ENCODE results near the gene PER1.

The PER1 gene

GRCh38 chr17:8153525-8153956 lies 1.3 kb upstream of the PER1 start:
- no peak for DNase-seq

DNA sequence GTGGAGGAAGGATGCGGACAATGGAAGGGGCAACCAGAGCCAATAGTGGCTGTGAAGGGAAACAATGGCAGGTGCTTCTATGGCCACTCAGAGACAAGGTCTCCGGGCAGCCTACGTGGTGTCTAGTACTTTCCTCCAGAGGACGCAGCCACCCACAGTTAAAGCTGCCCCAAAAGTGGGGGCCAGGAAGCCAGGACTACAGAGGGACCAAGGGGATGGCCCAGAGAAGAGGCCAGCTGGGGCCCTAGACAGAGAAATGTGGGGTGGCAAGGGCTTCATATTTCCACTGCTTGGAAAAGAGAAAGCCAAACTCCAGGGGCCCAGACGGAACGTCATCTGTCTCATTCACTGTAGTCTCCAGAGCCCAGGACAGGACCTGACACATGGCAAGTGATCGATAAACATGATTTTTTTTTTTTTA lies 837 bp upstream of the PER1 start:
- DNase-seq = no peak

GRCh38 chr17:8151641-8152111 lies 528 bp downstream of the PER1 start:
- DNase-seq = no peak

DNA sequence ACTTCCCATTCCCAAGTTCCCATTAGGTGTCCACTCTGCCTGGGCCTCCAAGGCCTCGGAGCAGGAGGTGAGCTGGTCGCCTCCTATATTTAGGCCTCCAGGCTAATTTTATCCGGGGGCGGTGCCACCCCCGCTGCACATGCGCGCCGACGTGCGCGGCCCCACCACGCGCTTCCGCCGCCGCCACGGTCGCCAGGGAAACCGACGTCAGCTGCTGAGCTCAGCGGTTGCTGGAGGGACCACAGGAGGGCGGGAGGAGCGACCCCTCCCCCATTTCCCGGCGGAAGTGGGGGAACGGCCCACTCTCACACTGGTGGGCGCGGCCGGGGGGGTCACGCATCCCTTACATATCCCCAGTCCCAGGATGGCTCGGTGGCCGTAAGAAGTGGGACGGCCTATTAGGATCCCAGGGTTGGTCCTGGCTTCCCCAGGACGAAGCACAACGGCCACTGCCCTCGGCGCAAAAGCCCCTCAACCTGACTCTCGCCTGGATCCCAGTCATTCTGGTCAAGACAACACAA lies 1.0 kb downstream of the PER1 start:
- no peak for DNase-seq

DNA sequence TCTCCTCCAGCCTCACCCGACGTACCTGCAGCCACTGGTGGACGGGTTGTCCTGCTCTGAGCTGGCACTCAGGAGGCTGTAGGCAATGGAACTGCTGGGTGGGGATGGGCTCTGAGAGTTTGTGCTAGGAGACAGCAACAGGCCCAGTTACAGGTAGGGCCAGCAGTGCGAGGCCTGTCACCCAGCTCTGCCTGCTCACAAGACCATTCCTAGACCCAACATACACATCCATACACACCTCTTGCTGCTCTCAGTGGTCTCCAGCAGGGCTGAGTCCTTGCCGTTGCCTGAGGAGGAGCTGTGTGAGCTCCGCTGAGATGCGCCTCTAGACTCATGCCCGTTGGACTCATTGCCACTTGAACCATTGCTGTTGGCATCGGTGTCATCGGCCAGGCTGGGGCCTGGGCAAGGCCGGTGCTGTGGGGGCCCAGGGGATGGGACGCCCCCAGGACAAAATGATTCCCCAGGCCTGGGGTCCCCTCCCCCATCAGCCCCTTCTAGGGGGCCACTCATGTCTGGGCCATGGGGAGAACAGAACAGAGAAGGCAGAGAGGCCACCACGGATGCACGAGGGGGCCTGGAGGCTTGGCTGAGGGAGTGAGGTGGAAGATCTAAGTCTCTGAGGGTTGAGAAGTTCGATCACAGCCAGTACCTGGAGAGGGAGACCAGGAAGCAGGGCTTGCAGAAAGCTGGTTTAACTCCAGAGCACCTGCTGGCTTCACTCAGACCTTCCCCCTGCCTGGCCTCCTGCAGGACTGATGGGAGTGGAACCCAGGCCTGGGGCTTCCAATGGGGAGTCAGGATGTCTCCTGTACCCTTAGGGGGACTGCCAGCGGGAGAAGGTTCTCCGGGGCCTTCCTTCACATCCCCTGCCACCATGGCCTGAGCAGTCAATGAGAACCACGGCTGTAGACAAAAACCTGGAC lies 1.7 kb downstream of the PER1 start:
- DNase-seq = no peak

GRCh38 chr17:8149419-8150193 lies 2.6 kb downstream of the PER1 start:
- no peak for DNase-seq

GRCh38 chr17:8148560-8148959 lies 3.6 kb downstream of the PER1 start:
- DNase-seq = no peak

DNA sequence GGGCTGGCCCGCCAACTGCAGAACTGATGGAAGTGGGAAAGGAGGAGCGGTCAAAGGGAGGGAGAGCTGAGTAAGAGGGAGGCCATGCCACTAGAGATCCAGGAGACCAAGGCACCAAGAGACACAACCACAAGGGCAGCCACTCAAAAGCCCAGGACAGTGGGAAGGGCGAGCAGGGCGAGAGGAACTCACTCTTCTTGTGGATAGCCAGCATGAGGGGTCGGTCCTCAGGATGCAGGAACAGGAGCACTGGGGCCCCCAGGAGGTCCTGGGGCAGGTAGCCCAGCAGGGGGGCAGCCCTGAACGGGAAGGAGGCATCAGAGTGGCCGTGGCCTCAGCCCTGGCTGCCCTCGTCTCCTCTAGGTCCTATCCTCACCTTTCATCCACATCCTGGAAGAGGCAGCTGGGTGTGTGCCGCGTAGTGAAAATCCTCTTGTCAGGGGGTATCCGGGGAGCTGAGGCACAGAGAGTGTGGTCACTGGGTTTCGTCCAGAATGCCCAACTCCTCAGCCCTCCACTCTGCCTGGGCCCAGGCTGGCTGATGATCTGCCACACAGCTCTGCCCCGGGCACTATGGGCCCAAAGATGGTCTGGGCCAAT lies 4.3 kb downstream of the PER1 start:
- no peak for DNase-seq

DNA sequence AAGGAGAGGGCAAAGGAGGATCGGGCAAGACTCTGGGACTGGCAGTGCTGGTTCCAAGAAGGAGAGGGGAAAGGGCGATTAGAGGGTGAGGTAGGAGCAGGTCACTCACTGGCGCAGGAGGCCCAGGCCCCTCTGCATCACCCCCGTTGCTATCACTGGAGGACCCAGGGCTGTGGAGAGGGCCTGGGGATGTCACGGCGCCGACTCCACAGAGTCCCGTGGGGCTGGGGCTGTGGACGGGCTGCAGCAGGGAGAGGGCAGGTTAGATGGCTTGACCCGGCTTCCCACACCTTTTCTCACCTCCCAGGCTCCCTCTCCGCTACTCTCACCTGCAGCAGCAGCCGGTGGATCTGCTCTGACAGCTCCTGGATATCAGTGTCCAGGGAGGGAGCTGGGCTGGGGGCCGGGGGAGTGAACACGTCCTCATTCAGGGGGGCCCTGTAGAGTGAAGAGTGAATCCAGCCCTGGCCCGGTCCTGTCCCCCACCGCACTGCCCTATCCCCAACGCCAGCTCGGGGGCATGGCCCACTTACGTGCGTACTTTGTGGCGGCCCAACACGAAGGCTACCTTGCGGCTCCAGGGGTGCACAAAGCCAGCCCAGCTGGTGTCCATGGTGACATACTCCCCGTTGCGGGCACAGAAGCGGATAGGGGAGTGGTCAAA lies 4.9 kb downstream of the PER1 start:
- no peak for DNase-seq

GRCh38 chr17:8146381-8147140 lies 5.6 kb downstream of the PER1 start:
- no peak for DNase-seq

- no peak for DNase-seq
Measured at GRCh38 chr17:8145811-8146210, 6.4 kb downstream of the PER1 start.

DNA sequence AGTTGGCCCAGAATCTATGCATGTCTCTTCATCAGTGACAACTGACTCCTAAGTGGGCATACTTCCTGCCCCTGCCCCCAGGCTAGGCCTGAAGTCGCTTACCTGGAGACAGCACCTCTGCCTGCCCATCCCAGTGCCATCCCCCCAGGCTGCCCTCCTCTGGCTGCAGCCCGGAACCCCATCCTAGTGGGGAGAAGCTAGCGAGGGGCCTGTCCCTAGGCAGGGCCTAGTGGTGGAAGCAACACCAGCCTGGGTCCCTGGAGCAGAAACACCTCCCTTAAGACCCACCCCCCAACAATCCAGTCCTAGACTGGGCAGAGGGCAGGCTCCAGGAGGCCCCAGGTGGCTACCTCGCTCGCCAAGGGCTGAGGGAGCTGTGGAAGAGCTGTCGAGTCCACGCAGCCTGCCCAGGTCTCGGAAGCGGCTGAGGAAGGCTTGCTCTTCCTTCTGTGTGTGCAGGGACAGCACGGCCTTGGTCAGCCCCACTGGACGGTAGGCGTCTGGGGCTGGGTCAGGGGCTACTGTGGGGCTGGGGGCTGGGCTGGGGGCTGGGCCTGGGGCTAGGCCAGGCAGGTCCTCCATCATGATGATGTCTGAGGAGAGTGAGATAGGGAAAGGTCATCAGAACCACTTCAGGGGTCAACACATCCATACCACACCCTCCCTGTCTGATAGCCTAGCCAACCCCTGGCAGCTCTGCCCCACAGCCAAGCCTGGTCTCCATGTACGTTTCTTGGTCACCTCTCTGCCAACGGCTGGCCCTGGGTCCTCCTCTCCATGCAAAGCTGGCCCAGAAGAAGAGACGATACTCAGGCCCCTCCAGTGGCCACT lies 7.6 kb downstream of the PER1 start:
- no peak for DNase-seq

GRCh38 chr17:8143581-8144400 lies 8.4 kb downstream of the PER1 start:
- no peak for DNase-seq

DNA sequence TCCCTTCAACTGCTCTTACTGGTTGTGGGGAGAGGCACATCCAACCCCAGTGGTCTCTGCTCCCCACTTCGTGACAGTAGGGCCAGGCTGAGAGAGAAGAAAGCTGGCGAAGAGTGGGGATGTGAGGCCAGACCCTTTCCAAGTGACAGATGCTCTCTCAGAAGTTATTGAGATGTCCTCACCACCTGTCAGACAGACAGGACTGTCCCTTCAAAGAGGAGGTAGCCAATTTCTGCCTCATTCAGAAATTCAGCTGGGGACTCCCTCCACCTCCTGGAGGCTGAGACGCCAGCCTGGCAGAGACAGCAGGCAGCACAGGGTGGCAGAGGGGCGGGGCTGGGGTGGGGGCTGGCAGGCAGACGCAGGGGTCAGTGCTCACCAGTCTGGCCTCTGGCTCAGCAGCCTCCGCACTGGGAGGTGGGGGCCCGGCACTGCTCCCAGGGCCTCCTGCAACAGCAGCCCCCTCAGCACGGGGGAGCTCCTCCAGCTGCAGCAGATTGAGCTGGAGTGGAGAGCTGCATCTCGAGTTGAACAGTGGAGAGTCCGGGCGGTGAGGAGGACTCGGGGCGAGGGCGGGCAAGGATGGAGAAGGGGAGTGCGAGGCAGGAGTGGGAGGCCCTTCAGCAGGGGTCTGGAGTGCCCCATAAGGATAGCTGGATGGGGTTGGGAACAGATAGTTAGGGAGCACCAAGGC lies 9.2 kb downstream of the PER1 start:
- no peak for DNase-seq

GRCh38 chr17:8142158-8142886 lies 9.9 kb downstream of the PER1 start:
- DNase-seq = no peak

GRCh38 chr17:8141741-8142140 lies 10.5 kb downstream of the PER1 start:
- no peak for DNase-seq

DNA sequence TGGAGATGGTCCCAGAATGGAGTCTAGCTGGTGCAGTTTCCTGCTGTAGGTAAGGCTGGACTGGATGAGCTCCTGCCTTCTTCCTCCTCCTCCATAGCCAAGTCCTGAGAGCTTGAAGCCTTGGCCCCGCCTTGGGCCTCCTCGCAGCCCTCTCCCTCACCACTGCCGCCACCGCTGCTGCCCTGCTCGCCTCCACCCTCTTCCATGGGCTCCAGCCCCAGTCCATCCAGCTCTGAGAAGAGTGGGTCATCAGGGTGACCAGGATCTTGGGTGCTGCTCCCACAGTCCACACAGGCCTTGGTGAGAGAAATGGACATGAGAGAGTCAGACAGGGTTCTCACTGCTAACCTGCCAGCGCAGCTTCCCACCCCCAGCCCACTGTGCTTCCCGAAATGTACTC lies 11.2 kb downstream of the PER1 start:
- no peak for DNase-seq
